BE2C (cell line): Measurements from ENCODE around the gene MTARC2.

ENCODE experiments used
- DNase-seq: peaks from one replicate; pipeline ENCODE4 v3.0.0-alpha.2; 2020
- H3K27me3 ChIP-seq: fragments of 250-450 bp; sonication (Bioruptor Pico); 2 replicates; pipeline ENCODE4 v1.5.1; 2020; ENCODE audit warnings: mild to moderate bottlenecking
- H3K36me3 ChIP-seq: fragments of 250-450 bp; sonication (Bioruptor Pico); 2 replicates; pipeline ENCODE4 v1.5.1; 2020; ENCODE audit warnings: mild to moderate bottlenecking
- H3K4me1 ChIP-seq: fragments of 250-450 bp; sonication (Bioruptor Pico); 2 replicates; pipeline ENCODE4 v1.5.1; 2020
- H3K4me3 ChIP-seq: 2 replicates; pipeline ENCODE4 v1.5.1; 2011; ENCODE audit warnings: low read depth, low read length
- H3K9me3 ChIP-seq: fragments of 250-450 bp; sonication (Bioruptor Pico); 2 replicates; pipeline ENCODE4 v1.5.1; 2020
- TF ChIP-seq, protein P1 (sequence below): IDR thresholded peaks from 2 replicates; pipeline ENCODE4 v1.5.1; 2012; ENCODE audit warnings: mild to moderate bottlenecking, low read depth, low read length

The MTARC2 gene

DNA sequence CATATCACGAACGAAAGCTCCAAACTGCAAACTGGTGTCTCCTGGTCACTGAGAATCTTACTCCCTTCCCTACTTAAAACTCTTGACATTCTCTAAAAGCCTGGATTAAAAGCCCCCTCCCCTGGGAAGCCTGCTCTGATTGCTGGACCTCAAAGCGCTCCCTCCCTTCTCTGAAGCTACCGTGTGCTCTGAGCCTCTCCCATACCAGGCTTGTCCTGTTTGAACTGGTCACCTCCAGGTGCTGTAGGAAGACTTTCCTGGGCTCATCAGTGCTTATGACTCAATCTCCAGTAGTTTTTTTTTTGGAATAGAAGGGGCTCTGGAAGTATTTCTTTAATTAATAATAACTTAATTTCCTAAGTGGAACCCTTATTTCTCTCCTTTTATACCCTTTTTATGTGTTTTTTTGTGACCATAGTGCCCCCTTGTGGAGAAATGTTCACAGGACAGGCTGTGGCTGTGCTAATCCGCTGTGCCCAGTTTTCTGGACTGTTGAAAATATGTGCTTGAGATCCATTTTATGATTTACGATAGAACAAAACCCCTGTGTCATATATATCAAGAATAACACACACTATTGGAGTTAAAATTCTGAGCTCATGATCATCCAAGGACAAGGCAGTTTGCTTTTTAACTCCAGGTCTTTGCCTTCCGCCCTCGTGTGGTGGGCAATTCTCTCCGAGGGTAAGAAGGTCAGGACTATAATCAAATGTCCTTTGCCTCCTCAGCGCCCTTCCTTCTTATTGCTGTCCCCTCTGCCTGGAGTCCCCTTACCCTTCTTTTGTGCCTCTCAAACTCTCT is 55.5 kb downstream of the MTARC2 start:
- no peaks in the 10 kb centered on the region for H3K27me3 ChIP-seq
- H3K36me3 ChIP-seq, result no peaks in the 10 kb centered on the region
- H3K4me1 ChIP-seq, result no peaks in the 10 kb centered on the region
- H3K4me3 ChIP-seq, result no peak overlapping the region
- DNase-seq, result no peak
- TF ChIP-seq, protein P1, sequence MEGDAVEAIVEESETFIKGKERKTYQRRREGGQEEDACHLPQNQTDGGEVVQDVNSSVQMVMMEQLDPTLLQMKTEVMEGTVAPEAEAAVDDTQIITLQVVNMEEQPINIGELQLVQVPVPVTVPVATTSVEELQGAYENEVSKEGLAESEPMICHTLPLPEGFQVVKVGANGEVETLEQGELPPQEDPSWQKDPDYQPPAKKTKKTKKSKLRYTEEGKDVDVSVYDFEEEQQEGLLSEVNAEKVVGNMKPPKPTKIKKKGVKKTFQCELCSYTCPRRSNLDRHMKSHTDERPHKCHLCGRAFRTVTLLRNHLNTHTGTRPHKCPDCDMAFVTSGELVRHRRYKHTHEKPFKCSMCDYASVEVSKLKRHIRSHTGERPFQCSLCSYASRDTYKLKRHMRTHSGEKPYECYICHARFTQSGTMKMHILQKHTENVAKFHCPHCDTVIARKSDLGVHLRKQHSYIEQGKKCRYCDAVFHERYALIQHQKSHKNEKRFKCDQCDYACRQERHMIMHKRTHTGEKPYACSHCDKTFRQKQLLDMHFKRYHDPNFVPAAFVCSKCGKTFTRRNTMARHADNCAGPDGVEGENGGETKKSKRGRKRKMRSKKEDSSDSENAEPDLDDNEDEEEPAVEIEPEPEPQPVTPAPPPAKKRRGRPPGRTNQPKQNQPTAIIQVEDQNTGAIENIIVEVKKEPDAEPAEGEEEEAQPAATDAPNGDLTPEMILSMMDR, result peak; percentile 74
- no peaks in the 10 kb centered on the region for H3K9me3 ChIP-seq

DNA sequence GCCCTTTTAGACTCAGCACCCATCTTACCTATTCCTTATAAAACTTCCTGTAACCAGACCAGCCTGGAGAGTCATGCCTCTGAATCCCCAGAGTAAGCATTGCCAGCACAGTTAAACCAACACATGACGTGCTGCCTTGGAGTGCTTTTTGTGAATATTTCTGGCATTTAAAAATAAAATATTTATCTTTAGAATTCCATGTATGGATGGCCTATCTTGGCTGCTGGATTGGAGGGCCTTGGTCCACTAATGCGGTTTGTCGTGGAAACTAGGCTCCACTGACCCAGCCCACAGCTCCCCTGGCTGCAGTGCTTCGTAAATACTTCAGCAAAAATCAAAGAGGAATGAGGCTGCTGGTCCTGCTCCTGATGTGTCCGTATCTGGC is 56.1 kb downstream of the MTARC2 start:
- Histone ChIP-seq H3K9me3 (no peaks in the 10 kb centered on the region), H3K36me3 (no peaks in the 10 kb centered on the region), H3K27me3 (no peaks in the 10 kb centered on the region), H3K4me3 (no peak overlapping the region), H3K4me1 (no peaks in the 10 kb centered on the region)
- TF ChIP-seq, protein P1, result no peak
- DNase-seq, result no peak

DNA sequence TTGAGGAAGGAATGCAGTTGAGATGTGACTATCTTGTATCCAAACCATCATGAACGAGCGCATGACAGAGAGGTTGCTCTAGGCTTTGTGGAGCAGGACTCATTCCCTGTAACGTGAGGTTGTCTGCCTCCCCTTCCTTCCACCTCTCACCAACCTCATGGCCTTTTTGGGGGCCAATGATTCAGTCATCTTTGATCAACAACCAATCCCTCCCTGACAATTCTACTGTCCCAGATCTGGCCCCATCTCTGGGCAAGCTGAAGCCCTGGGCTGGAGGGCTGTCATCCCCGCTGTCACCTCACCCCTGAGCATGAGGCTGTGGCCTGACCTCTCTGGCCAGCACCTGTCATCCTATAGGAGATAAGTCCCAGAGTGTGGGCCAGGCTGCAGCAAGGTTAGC is 58.3 kb downstream of the MTARC2 start:
- Histone ChIP-seq H3K27me3 (no peaks in the 10 kb centered on the region), H3K9me3 (no peaks in the 10 kb centered on the region), H3K36me3 (no peaks in the 10 kb centered on the region), H3K4me3 (no peak overlapping the region), H3K4me1 (no peaks in the 10 kb centered on the region)
- TF ChIP-seq, protein P1, result no peak
- DNase-seq, result no peak

DNA sequence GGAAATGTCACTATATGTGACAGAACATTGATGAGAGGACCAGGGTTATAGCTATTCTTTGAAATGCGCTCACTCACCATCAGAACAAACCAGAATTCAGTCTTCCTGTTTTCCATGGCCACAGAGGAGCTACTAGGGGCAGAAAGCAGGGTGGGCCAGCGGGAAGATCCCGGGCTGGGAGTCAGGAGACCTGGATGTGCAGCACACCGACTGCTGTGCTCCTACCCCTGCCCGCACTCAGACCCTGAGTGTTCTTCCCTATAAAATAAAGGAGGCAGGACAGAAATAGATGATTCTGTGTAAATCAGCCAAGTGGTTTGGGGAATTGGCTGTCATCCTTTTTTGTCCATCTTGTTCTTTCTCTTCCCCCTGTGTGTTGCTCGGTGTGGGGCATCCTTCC is 59.6 kb downstream of the MTARC2 start:
- H3K27me3 ChIP-seq, result no peaks in the 10 kb centered on the region
- DNase-seq, result no peak
- H3K4me3 ChIP-seq, result no peak overlapping the region
- H3K36me3 ChIP-seq, result no peaks in the 10 kb centered on the region
- H3K4me1 ChIP-seq, result no peaks in the 10 kb centered on the region
- no peaks in the 10 kb centered on the region for H3K9me3 ChIP-seq
- TF ChIP-seq, protein P1, result no peak

DNA sequence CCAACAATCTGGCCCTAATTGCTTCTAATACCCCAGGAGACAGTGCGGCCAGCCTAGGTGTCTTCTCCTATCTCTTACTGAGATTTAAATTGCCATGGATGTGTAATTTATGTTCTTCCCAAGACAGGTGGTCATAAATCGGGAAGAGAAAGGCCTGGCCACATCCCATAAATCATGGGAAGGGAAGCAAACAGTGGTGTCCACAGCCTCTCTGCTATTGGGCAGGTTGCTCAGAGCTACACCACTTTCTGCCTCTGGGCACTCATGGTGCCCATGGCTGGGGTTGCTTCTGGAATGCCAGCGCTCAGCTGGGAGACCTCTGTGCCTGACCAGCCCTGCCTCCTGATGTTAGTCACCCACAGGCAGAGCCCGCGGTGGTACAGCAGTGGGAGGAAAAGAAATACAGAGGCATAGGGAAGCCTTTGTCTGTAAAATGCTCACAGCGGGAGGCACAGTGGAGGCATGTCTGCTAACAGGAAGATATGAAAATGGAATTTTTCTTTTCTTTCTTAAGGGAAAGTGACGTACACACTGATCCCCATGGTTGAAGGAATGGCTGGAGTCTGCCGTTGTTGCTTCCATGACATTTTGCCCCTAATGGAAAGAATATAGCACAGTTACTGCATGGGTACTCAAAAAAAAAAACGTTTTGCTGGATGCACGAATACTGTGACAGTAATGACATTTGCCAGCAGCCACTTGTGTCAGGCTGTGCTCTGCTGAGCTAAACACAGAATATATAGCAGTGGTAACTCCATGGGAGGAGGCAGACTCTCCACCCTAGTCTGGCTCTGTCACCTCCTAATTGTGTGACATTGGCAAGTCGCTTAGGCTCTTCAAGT is 60.4 kb downstream of the MTARC2 start:
- TF ChIP-seq, protein P1, result no peak
- Histone ChIP-seq H3K36me3 (no peaks in the 10 kb centered on the region), H3K27me3 (no peaks in the 10 kb centered on the region), H3K9me3 (no peaks in the 10 kb centered on the region), H3K4me3 (no peak overlapping the region), H3K4me1 (no peaks in the 10 kb centered on the region)
- DNase-seq, result no peak

DNA sequence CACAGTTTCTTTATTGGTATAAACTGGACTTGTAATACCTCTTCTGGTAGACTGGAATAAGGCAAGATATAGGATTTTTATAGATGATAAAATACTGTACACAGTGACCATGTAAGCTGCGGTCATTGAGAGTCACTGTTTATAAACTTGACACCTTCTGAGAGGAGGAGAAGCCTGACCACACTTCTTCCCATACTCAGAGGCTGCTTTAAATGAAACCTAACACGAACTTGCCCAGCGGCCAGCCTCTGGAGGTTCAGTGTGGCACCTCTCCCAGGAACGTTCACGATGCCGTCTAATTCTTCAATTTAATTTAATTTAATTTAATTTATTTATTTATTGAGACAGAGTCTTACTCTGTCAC is 61.0 kb downstream of the MTARC2 start:
- TF ChIP-seq, protein P1, result no peak
- no peak for DNase-seq

More for the DNA sequence above, 61.0 kb downstream of the MTARC2 start:
- H3K4me3 ChIP-seq, result no peak overlapping the region
- no peaks in the 10 kb centered on the region for H3K36me3 ChIP-seq
- no peaks in the 10 kb centered on the region for H3K4me1 ChIP-seq
- H3K27me3 ChIP-seq, result no peaks in the 10 kb centered on the region
- H3K9me3 ChIP-seq, result no peaks in the 10 kb centered on the region
